NCI-H2029 (cell line): ENCODE data around the gene NLGN1.
A peak's percentile ranks its signal among the peaks of the same experiment; 100 is the strongest.

ENCODE experiments used
- DNase-seq: peaks from one replicate; lab custom pipeline; 2025; lab: John Stamatoyannopoulos, UW

The NLGN1 gene

GRCh38 chr3:174285242-174285864 lies 887.8 kb downstream of the NLGN1 start:
- DNase-seq: no peak

- no peak for DNase-seq
These were observed 890.2 kb downstream of the NLGN1 start for GRCh38 chr3:174287705-174288104.

- DNase-seq: no peak
These were observed 897.1 kb downstream of the NLGN1 start for GRCh38 chr3:174294616-174295015.

- DNase-seq: no peak
These were observed 898.0 kb downstream of the NLGN1 start for GRCh38 chr3:174295306-174296092.

GRCh38 chr3:174302746-174303315 lies 905.3 kb downstream of the NLGN1 start:
- DNase-seq: no peak

- DNase-seq: no peak
These were observed 906.5 kb downstream of the NLGN1 start for GRCh38 chr3:174303907-174304560.

- DNase-seq: no peak
These were observed 911.2 kb downstream of the NLGN1 start for GRCh38 chr3:174308736-174309135.

- DNase-seq: no peak
These were observed 913.0 kb downstream of the NLGN1 start for GRCh38 chr3:174310475-174310983.

- DNase-seq: no peak
These were observed 917.7 kb downstream of the NLGN1 start for GRCh38 chr3:174315225-174315624.

GRCh38 chr3:174317005-174317404 lies 919.5 kb downstream of the NLGN1 start:
- DNase-seq: no peak

GRCh38 chr3:174318181-174318580 lies 920.6 kb downstream of the NLGN1 start:
- DNase-seq: no peak

GRCh38 chr3:174321548-174321947 lies 924.0 kb downstream of the NLGN1 start:
- DNase-seq: no peak

GRCh38 chr3:174322789-174323188 lies 925.2 kb downstream of the NLGN1 start:
- no peak for DNase-seq

GRCh38 chr3:174325171-174325570 lies 927.6 kb downstream of the NLGN1 start:
- DNase-seq: no peak

GRCh38 chr3:174325834-174326700 lies 928.5 kb downstream of the NLGN1 start:
- DNase-seq: no peak

GRCh38 chr3:174329321-174329720 lies 931.8 kb downstream of the NLGN1 start:
- no peak for DNase-seq

- no peak for DNase-seq
These were observed 932.8 kb downstream of the NLGN1 start for GRCh38 chr3:174330303-174330702.

- no peak for DNase-seq
These were observed 933.7 kb downstream of the NLGN1 start for GRCh38 chr3:174331095-174331800.

- no peak for DNase-seq
These were observed 934.8 kb downstream of the NLGN1 start for GRCh38 chr3:174332391-174332790.

GRCh38 chr3:174333640-174334039 lies 936.1 kb downstream of the NLGN1 start:
- DNase-seq: peak; percentile 77

GRCh38 chr3:174334111-174334510 lies 936.6 kb downstream of the NLGN1 start:
- DNase-seq: no peak
